GM21723 (cell line): Measurements from ENCODE around the gene TOGARAM2.

Source experiments
- ATAC-seq: cut with Tn5 transposase; IDR thresholded peaks from one replicate; pipeline ENCODE4 v1.9.1; 2021; ENCODE audit warnings: mild to moderate bottlenecking, moderate library complexity; ENCODE audit not compliant: unreplicated experiment

The TOGARAM2 gene

GRCh38 chr2:28997847-28998735, 17.0 kb downstream of the TOGARAM2 start:
- ATAC-seq = no peak

- ATAC-seq = peak; percentile 99
These were observed 19.4 kb downstream of the TOGARAM2 start for GRCh38 chr2:29000481-29000880.

DNA sequence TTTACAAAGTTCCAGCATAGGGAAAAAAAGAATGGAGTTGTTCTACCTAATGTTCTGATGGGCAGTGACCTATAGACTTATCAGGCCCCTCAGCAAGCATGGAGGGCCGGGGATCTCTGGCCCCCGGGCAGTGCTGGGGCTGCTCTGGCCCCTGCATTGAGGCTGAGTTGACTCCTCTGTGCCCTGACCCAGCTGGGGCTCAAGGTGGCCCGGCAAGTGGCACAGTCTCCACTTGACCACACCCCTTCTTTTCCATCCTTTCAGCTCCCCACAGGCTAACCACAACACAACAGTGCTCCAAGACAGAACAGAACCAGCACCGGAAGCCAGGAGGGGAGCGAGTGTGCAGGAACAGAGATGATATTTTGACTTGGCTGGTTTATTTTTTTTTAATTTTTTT, 19.9 kb downstream of the TOGARAM2 start:
- ATAC-seq = no peak

- no peak for ATAC-seq
These were observed 20.7 kb downstream of the TOGARAM2 start for GRCh38 chr2:29001806-29002205.

- no peak for ATAC-seq
These were observed 23.7 kb downstream of the TOGARAM2 start for GRCh38 chr2:29004755-29005154.

- ATAC-seq = no peak
These were observed 24.2 kb downstream of the TOGARAM2 start for GRCh38 chr2:29005331-29005730.

- no peak for ATAC-seq
These were observed 25.2 kb downstream of the TOGARAM2 start for GRCh38 chr2:29006092-29006979.

DNA sequence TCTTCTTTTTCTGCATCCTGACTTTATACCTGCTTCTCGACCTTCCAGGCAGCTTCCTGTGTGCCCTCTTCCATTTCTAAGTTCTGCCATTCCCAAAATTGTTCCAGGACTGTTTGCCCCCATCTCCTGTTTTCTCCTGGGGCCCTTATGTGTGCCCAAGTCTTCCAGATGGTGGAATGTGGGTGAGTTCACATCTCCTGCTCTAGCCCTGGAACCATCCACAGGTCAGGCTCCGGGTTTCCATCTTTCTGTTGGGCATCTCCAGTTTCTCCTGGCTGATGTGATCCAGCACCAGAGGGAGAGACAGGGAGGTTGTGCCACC, 25.8 kb downstream of the TOGARAM2 start:
- no peak for ATAC-seq

GRCh38 chr2:29009270-29009669, 28.2 kb downstream of the TOGARAM2 start:
- no peak for ATAC-seq

- no peak for ATAC-seq
These were observed 28.9 kb downstream of the TOGARAM2 start for GRCh38 chr2:29009711-29010677.

GRCh38 chr2:29010946-29011345, 29.8 kb downstream of the TOGARAM2 start:
- no peak for ATAC-seq

- ATAC-seq = no peak
These were observed 30.4 kb downstream of the TOGARAM2 start for GRCh38 chr2:29011418-29012060.

- no peak for ATAC-seq
These were observed 31.1 kb downstream of the TOGARAM2 start for GRCh38 chr2:29012211-29012681.

DNA sequence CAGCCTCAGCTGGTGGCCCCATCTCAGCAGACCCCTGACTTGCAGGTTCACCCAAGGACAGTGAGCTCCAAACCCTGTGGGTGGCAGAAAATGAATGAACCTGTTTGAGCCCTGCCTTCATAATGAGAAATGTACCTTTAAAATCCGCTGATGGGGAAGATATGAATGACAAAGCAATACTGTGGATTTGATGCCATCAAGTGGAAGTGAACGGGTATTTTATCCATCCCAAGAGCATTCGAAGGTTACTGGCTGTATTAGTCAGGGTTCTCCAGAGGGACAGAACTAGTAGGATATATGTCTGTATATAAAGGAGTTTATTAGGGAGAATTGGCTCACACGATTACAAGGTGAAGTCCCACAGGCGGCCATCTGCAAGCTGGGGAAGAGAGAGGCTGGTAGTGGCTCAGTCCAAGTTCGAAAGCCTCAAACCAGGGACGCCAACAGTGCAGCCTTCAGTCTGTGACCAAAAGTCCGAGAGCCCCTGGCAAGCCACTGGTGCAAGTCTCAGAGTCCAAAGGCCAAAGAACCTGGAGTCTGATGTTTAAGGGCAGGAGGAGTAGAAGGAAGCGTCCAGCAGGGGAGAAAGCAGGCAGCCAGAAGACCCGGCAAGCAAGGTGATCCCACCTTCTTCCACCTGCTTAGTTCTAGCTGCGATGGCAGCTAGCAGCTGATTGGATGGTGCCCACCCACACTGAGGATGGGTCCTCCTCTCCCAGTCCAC, 32.1 kb downstream of the TOGARAM2 start:
- ATAC-seq = no peak

DNA sequence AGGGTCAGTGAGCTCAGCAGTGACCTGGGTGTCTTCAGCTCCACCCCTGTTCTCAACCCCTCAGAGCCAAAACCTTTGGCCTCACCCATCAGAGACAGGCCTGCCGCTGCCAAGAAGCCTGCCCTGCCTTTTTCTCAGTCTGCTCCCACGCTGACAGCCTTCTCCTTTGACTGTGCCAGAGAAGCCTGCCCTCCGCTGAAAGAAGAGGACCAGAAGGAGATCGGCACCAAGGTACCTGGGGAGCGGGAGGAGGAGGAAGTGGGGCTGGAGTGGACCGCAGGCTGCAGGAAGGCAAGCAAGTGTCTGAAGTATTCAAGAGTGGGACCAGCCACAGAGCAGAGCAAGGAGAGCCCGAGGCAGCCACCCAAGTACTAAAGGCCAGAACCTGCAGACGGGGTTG, 33.2 kb downstream of the TOGARAM2 start:
- ATAC-seq = no peak

DNA sequence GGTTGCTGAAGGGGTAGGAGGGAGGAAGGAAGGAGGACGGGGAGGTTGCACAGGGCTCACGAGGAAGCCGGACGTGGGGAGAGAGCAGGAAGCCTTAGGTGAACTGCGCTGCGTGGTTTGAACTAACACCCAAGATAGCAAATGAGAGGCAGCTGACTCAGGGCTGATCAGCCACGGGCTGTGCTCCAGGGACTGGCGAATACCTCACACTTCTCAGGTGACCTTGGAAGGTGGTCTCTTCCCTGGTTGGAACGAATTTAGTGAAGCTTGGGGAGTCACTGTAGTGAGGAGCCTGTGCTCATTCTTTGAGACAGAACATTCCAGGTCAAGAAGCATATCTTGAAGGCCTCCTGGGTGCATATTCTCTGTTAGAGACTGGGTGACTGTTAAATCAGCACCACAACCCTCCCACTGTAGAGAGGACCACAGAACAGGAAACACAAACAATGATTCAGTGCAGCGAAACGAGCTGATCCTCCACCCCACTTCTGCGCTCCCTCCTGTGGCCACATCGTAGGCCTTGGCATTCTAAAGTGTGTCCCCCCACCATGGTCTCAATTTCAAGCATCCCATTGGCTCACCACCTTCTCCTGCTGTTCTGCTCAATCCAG, 33.8 kb downstream of the TOGARAM2 start:
- ATAC-seq = no peak

GRCh38 chr2:29015701-29016470, 34.8 kb downstream of the TOGARAM2 start:
- ATAC-seq = no peak

DNA sequence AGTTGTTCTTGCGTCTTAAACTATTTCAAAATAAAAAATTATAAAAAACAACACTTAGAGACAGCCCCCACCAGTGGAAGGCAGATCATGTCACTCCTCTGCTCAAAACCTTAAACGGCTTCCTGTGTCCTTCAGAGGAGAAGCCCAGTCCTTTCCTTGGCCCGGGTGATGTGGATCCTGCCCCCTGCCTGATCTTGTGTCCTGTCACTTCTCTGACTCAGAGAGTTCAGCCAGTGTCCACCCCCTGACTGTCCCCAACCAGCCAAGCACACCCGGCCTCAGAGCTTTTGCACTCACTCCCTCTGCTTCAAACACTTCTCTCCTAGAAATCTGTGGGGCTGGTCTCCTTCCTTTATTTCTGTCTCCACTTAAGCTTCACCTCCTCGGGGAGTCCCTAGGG, 35.4 kb downstream of the TOGARAM2 start:
- ATAC-seq = no peak
